ENCODE measurements around the gene TBX4. TPM values are rescaled to one million over a fixed set of nuclear protein-coding genes. Genes with fewer than 3 reads are reported as not detected.

The TBX4 gene
- total RNA-seq, 2 donors from 2014 or later, result not detected

- H3K4me1 Mint-ChIP-seq, result no peaks in the 10 kb centered on the region
- Histone ChIP-seq H3K36me3 (ENCODE audit: control insufficient read depth, insufficient read depth, low read length) (no peaks in the 10 kb centered on the region), H3K27ac (ENCODE audit: low read depth, low read length) (no peak overlapping the region), H3K27me3 (ENCODE audit: control insufficient read depth, insufficient read depth, low read length, poor library complexity, severe bottlenecking) (no peaks in the 10 kb centered on the region), H3K9me3 (ENCODE audit: control insufficient read depth, low read length) (no peaks in the 10 kb centered on the region), H3K4me1 (ENCODE audit: control insufficient read depth, insufficient read depth, low read length) (no peaks in the 10 kb centered on the region), H3K9ac (ENCODE audit: extremely low read depth, low read length, poor library complexity, severe bottlenecking) (no peak overlapping the region), H3K4me3 (ENCODE audit: low read length) (no peak overlapping the region)
- H3K9me3 Mint-ChIP-seq, result no peaks in the 10 kb centered on the region
- no peaks in the 10 kb centered on the region for H3K27me3 Mint-ChIP-seq (ENCODE audit: insufficient read depth)
- no peaks in the 10 kb centered on the region for H3K36me3 Mint-ChIP-seq (ENCODE audit: low read depth)
- DNase-seq, result no peak
- H3K4me3 Mint-ChIP-seq, result no peak overlapping the region
- H3K27ac Mint-ChIP-seq, result no peak overlapping the region
- WGBS, 2 experiments (ENCODE audit: insufficient coverage in 1 of 2, insufficient read length in 1 of 2), result 93% methylated on average over 2 to 5 of the region's 5 CpGs
- no peak for TF ChIP-seq CTCF (conservative IDR thresholded peaks at IDR 0.05)
Measured at GRCh38 chr17:61502292-61502691, 50.1 kb downstream of the TBX4 start.

- H3K27ac Mint-ChIP-seq, result no peak overlapping the region
- no peak for TF ChIP-seq CTCF (conservative IDR thresholded peaks at IDR 0.05)
- H3K27me3 Mint-ChIP-seq (ENCODE audit: insufficient read depth), result no peaks in the 10 kb centered on the region
- H3K4me1 Mint-ChIP-seq, result no peaks in the 10 kb centered on the region
- no peaks in the 10 kb centered on the region for H3K9me3 Mint-ChIP-seq
- no peak overlapping the region for H3K4me3 ChIP-seq (ENCODE audit: low read length)
- no peaks in the 10 kb centered on the region for H3K4me1 ChIP-seq (ENCODE audit: control insufficient read depth, insufficient read depth, low read length)
- H3K9ac ChIP-seq (ENCODE audit: extremely low read depth, low read length, poor library complexity, severe bottlenecking), result no peak overlapping the region
- H3K9me3 ChIP-seq (ENCODE audit: control insufficient read depth, low read length), result no peaks in the 10 kb centered on the region
- no peaks in the 10 kb centered on the region for H3K36me3 ChIP-seq (ENCODE audit: control insufficient read depth, insufficient read depth, low read length)
- H3K36me3 Mint-ChIP-seq (ENCODE audit: low read depth), result no peaks in the 10 kb centered on the region
- no peaks in the 10 kb centered on the region for H3K27me3 ChIP-seq (ENCODE audit: control insufficient read depth, insufficient read depth, low read length, poor library complexity, severe bottlenecking)
- WGBS, 2 experiments (ENCODE audit: insufficient coverage in 1 of 2, insufficient read length in 1 of 2), result 74 to 80% methylated on average over 2 to 3 of the region's 3 CpGs
- no peak overlapping the region for H3K27ac ChIP-seq (ENCODE audit: low read depth, low read length)
- no peak overlapping the region for H3K4me3 Mint-ChIP-seq
- DNase-seq, result no peak
Measured at GRCh38 chr17:61503961-61504360, 51.7 kb downstream of the TBX4 start.

- no peak overlapping the region for H3K4me3 Mint-ChIP-seq
- no peak for TF ChIP-seq CTCF (conservative IDR thresholded peaks at IDR 0.05)
- H3K36me3 Mint-ChIP-seq (ENCODE audit: low read depth), result no peaks in the 10 kb centered on the region
- no peak overlapping the region for H3K9ac ChIP-seq (ENCODE audit: extremely low read depth, low read length, poor library complexity, severe bottlenecking)
- H3K36me3 ChIP-seq (ENCODE audit: control insufficient read depth, insufficient read depth, low read length), result no peaks in the 10 kb centered on the region
- H3K27me3 Mint-ChIP-seq (ENCODE audit: insufficient read depth), result no peaks in the 10 kb centered on the region
- no peaks in the 10 kb centered on the region for H3K27me3 ChIP-seq (ENCODE audit: control insufficient read depth, insufficient read depth, low read length, poor library complexity, severe bottlenecking)
- H3K27ac ChIP-seq (ENCODE audit: low read depth, low read length), result no peak overlapping the region
- no peak overlapping the region for H3K4me3 ChIP-seq (ENCODE audit: low read length)
- DNase-seq, result no peak
- H3K27ac Mint-ChIP-seq, result no peak overlapping the region
- no peaks in the 10 kb centered on the region for H3K4me1 ChIP-seq (ENCODE audit: control insufficient read depth, insufficient read depth, low read length)
- WGBS, 2 experiments (ENCODE audit: insufficient coverage in 1 of 2, insufficient read length in 1 of 2), result 96 to 100% methylated on average over 1 to 2 of the region's 2 CpGs
- H3K9me3 Mint-ChIP-seq, result no peaks in the 10 kb centered on the region
- no peaks in the 10 kb centered on the region for H3K9me3 ChIP-seq (ENCODE audit: control insufficient read depth, low read length)
- no peaks in the 10 kb centered on the region for H3K4me1 Mint-ChIP-seq
Measured at GRCh38 chr17:61504697-61505096, 52.5 kb downstream of the TBX4 start.

Data from endodermal cell (in vitro differentiated cells).